HepG2 (cell line): ENCODE measurements around the gene ESR2. TPM values are rescaled to one million over a fixed set of nuclear protein-coding genes. Genes with fewer than 3 reads are reported as not detected.

Experiments used
- ATAC-seq: fragments of 200-7000 bp; cut with Tn5 transposase; 3 replicates; pipeline ENCODE4 v1.9.1; 2020; ENCODE audit warnings: mild to moderate bottlenecking, moderate library complexity
- BruUV-seq: library from RNA; stranded (reverse); fragments of 400-500 nt; replicated peaks from 2 replicates; lab custom pipeline; 2021; lab: Mats Ljungman, UMichigan
- CTCF ChIA-PET: fragments of 300-600 bp; formaldehyde crosslinking; extraction: SDS; loops from one replicate; lab custom pipeline; 2021; ENCODE audit warnings: low total read pairs, inconsistent platforms, low intra/inter-chr PET ratio; lab: Yijun Ruan, JAX
- POLR2A ChIA-PET: fragments of 350-600 bp; sonication (Branson Sonifier 250); formaldehyde crosslinking; loops from one replicate; lab custom pipeline; 2020; ENCODE audit warnings: antibody characterized with exemption, inconsistent platforms; lab: Yijun Ruan, JAX
- DNase-seq: peaks from one replicate; pipeline ENCODE4 v3.0.0-alpha.2; 2015; ENCODE audit warnings: low spot score
- FAIRE-seq: peaks from 3 replicates; lab custom pipeline; 2011; peaks lifted over from hg19 to GRCh38; lab: Jason Lieb, UNC
- H2AFZ ChIP-seq: one replicate; pipeline ENCODE4 v1.6.1; 2011; ENCODE audit warnings: low read length, inconsistent platforms
- H3K27ac ChIP-seq: fragments of 300-600 bp; 3 replicates; pipeline ENCODE4 v1.8.0; 2011; ENCODE audit warnings: mixed run types, mild to moderate bottlenecking, mixed read lengths, low read length, inconsistent platforms; ENCODE audit not compliant: insufficient read depth; ENCODE audit errors: extremely low read length
- H3K27me3 ChIP-seq, 2 experiments: fragments of 200-600 bp in 1 of 2; 2 replicates in 1 of 2; 3 replicates in 1 of 2; pipeline versions ENCODE4 v1.6.0 to v1.8.0; 2011; ENCODE audit warnings: low read length in 2 of 2, mild to moderate bottlenecking in 2 of 2, moderate library complexity in 2 of 2, inconsistent platforms in 1 of 2; ENCODE audit not compliant: insufficient read depth in 2 of 2, control insufficient read depth in 1 of 2
- H3K36me3 ChIP-seq, 2 experiments: fragments of 200-600 bp in 1 of 2; replicated peaks in 1 of 2; 2 replicates in 1 of 2; 3 replicates in 1 of 2; pipeline versions ENCODE4 v1.5.1 to v1.8.0; 2011; ENCODE audit warnings: low read length in 2 of 2, inconsistent platforms in 1 of 2; ENCODE audit not compliant: insufficient read depth in 2 of 2, control insufficient read depth in 1 of 2
- H3K4me1 ChIP-seq: 2 replicates; pipeline ENCODE4 v1.5.1; 2012; ENCODE audit warnings: low read length, inconsistent platforms; ENCODE audit not compliant: insufficient read depth
- H3K4me2 ChIP-seq: 2 replicates; pipeline ENCODE4 v1.6.0; 2011; ENCODE audit warnings: low read depth, low read length, inconsistent platforms
- H3K4me3 ChIP-seq, 3 experiments: fragments of 200-600 bp in 1 of 3; sonication (generic), shearing (Covaris generic) in 1 of 3; replicated peaks in 1 of 3; 2 replicates each; pipeline ENCODE4 v1.5.1; 2011 to 2016; ENCODE audit warnings: low read length in 3 of 3, inconsistent platforms in 2 of 3, low read depth in 2 of 3, mild to moderate bottlenecking in 2 of 3, control low read depth in 1 of 3, mixed read lengths in 1 of 3; ENCODE audit not compliant: insufficient read depth in 1 of 3
- H3K79me2 ChIP-seq: one replicate; pipeline ENCODE4 v1.6.1; 2011; ENCODE audit warnings: low read length, inconsistent platforms; ENCODE audit not compliant: insufficient read depth
- H3K9ac ChIP-seq: 2 replicates; pipeline ENCODE4 v1.6.0; 2011; ENCODE audit warnings: mild to moderate bottlenecking, low read depth, low read length, inconsistent platforms; ENCODE audit not compliant: insufficient read depth
- H3K9me3 ChIP-seq: 2 replicates; pipeline ENCODE4 v1.5.1; 2012; ENCODE audit warnings: mild to moderate bottlenecking, low read length
- H4K20me1 ChIP-seq: 2 replicates; pipeline ENCODE4 v1.6.0; 2011; ENCODE audit warnings: inconsistent platforms, mild to moderate bottlenecking, low read length, moderate library complexity; ENCODE audit not compliant: insufficient read depth
- HOXA3 ChIP-seq: sonication (generic); formaldehyde crosslinking; IDR thresholded peaks from 2 replicates; pipeline ENCODE4 v1.5.0; 2020; ENCODE audit warnings: missing genetic modification reagents
- NFE2 ChIP-seq: sonication (generic); formaldehyde crosslinking; IDR thresholded peaks from 2 replicates; pipeline ENCODE4 v1.4.0; 2020; ENCODE audit warnings: missing genetic modification reagents
- NFE2L2 ChIP-seq: fragments of 150-350 bp; IDR thresholded peaks from 2 replicates; pipeline ENCODE4 v1.6.1; 2014; ENCODE audit warnings: low read length
- SRF ChIP-seq: IDR thresholded peaks from 2 replicates; pipeline ENCODE4 v1.6.1; 2011; ENCODE audit warnings: mild to moderate bottlenecking, low read depth, low read length, moderate library complexity
- THAP11 ChIP-seq: IDR thresholded peaks from 2 replicates; pipeline ENCODE4 v1.6.1; 2016; ENCODE audit warnings: missing biosample characterization, missing genetic modification reagents
- ZNF160 ChIP-seq: sonication (generic); formaldehyde crosslinking; IDR thresholded peaks from 2 replicates; pipeline ENCODE4 v1.8.0; 2022; ENCODE audit warnings: mild to moderate bottlenecking, inconsistent platforms, missing genetic modification reagents
- ZNF280B ChIP-seq: sonication (generic); formaldehyde crosslinking; IDR thresholded peaks from 2 replicates; pipeline ENCODE4 v1.5.0; 2020; ENCODE audit warnings: missing genetic modification reagents, mild to moderate bottlenecking, borderline replicate concordance
- ZNF660 ChIP-seq: sonication (generic); formaldehyde crosslinking; IDR thresholded peaks from 2 replicates; pipeline ENCODE4 v1.5.1; 2020; ENCODE audit warnings: mild to moderate bottlenecking, low read depth, missing genetic modification reagents, borderline replicate concordance
- ZNF766 ChIP-seq: sonication (generic); formaldehyde crosslinking; IDR thresholded peaks from 2 replicates; pipeline ENCODE4 v1.5.0; 2020; ENCODE audit warnings: missing genetic modification reagents, borderline replicate concordance
- ZSCAN21 ChIP-seq: sonication (generic); formaldehyde crosslinking; IDR thresholded peaks from 2 replicates; pipeline ENCODE4 v1.8.0; 2022; ENCODE audit warnings: mild to moderate bottlenecking, missing genetic modification reagents, moderate library complexity, borderline replicate concordance
- WGBS: methylation state at CpG from one replicate; pipeline ENCODE4 v1.1.6; 2017; ENCODE audit warnings: low lambda C conversion rate; 5-methylcytosine and 5-hydroxymethylcytosine counted together
- in situ Hi-C: cut with HindIII; loops from 2 replicates; pipeline ENCODE4 v1.10.0; 2017; ENCODE audit warnings: low pct_unique_long_range_greater_than_20kb; ENCODE audit not compliant: extremely low pct_ligation_motif_present
- intact Hi-C: fragments of 100-400 bp; cut with micrococcal nuclease; formaldehyde crosslinking; loops from one replicate; pipeline ENCODE4 v1.10.0; 2022; ENCODE audit not compliant: unreplicated experiment
- polyA plus RNA-seq, 8 experiments: library from polyadenylated mRNA; depleted of rRNA in 3 of 8; stranded (reverse) in 7 of 8; unstranded in 1 of 8; fragments of >200 nt; fragmentation: Illumina TruSeq in 4 of 8; extraction: Trizol in 4 of 8; gene quantifications; 2 replicates each; pipeline versions ENCODE4 v1.2.1 to v1.2.3, GENCODE V29; 2011 to 2016; ENCODE audit warnings: low read depth in 4 of 8, missing spikeins in 1 of 8, mixed read lengths in 1 of 8; ENCODE audit not compliant: insufficient read depth in 1 of 8
- total RNA-seq, 5 experiments: library from RNA; depleted of rRNA; stranded (reverse); fragments of >200 nt; fragmentation: Illumina TruSeq; extraction: Trizol; gene quantifications; 2 replicates each; pipeline ENCODE4 v1.2.3, GENCODE V29; 2016; ENCODE audit warnings: low read depth in 1 of 5

ESR2 gene
- total and polyA plus RNA-seq, 2 of the 13 experiments (the other 11 are each of a cell fraction or from before 2014, with no cell fraction given): 0.01 to 0.04 TPM

GRCh38 chr14:64196056-64196455 lies 98.1 kb downstream of the ESR2 start:
- Histone ChIP-seq H3K4me2 (no peak overlapping the region), H3K79me2 (no peaks in the 10 kb centered on the region), H3K27me3 (no peaks in the 10 kb centered on the region), H3K36me3 (no peaks in the 10 kb centered on the region), H3K9me3 (no peaks in the 10 kb centered on the region), H4K20me1 (no peaks in the 10 kb centered on the region), H3K4me3 (no peak overlapping the region), H3K4me1 (peaks cover 13% of the 10 kb centered on the region), H2AFZ (no peak overlapping the region), H3K9ac (no peak overlapping the region), H3K27ac (no peak overlapping the region)
- 76% methylated on average over 5 of the region's 5 CpGs for WGBS
- in situ Hi-C loops (no loop called here), intact Hi-C loops (no loop called here)
- FAIRE-seq: no peak
- no peak for DNase-seq
- BruUV-seq: no TSS peak
- CTCF ChIA-PET: no interaction called here
- POLR2A ChIA-PET: no interaction called here
- TF ChIP-seq ZNF160 (CRISPR knock-in tag): no peak
- TF ChIP-seq ZNF660 (CRISPR knock-in tag): no peak
- TF ChIP-seq NFE2L2: no peak
- no peak for TF ChIP-seq ZNF766
- TF ChIP-seq THAP11 (CRISPR knock-in tag): no peak
- TF ChIP-seq SRF: no peak
- TF ChIP-seq ZSCAN21 (CRISPR knock-in tag): no peak
- TF ChIP-seq ZNF280B (CRISPR knock-in tag): no peak
- TF ChIP-seq NFE2 (CRISPR knock-in tag): no peak
- no peak for TF ChIP-seq HOXA3 (CRISPR knock-in tag)
- no peak for ATAC-seq
